ENCODE data around the gene TMEM101.
A peak's percentile ranks its signal among the peaks of the same experiment; 100 is the strongest.

TMEM101 gene

GRCh38 chr17:44008205-44008909 lies 6.4 kb downstream of the TMEM101 start:
- peaks cover 6% of the 10 kb centered on the region; the same call in 1 of the 2 replicates for H3K36me3 ChIP-seq (ENCODE audit: control insufficient read depth, low read length)
- no peak overlapping the region for H3K27ac ChIP-seq (ENCODE audit: low read depth, low read length)
- peaks cover 26% of the 10 kb centered on the region for H3K4me1 ChIP-seq (ENCODE audit: control insufficient read depth, low read length)
- no peaks in the 10 kb centered on the region for H3K9me2 ChIP-seq (replicated peaks; ENCODE audit: control insufficient read depth, low read length)
- H4K20me1 ChIP-seq (ENCODE audit: control insufficient read depth, insufficient read depth, low read depth, low read length): no peaks in the 10 kb centered on the region
- TF ChIP-seq CTCF (IDR thresholded peaks at IDR 0.05; ENCODE audit: low read depth, low read length, poor library complexity, severe bottlenecking): peak; percentile 49
- TF ChIP-seq EZH2phosphoT487 (IDR thresholded peaks at IDR 0.05; ENCODE audit: borderline replicate concordance, low read length): no peak
- peak overlapping the region; percentile 96 for H3K4me2 ChIP-seq (ENCODE audit: low read length)
- no peaks in the 10 kb centered on the region for H3F3A ChIP-seq (ENCODE audit: control insufficient read depth, insufficient read depth)
- H3K79me2 ChIP-seq (ENCODE audit: control insufficient read depth, low read length): no peaks in the 10 kb centered on the region
- peaks cover 23% of the 10 kb centered on the region for H3K27me3 ChIP-seq (ENCODE audit: control insufficient read depth, low read length)
- H3K9me3 ChIP-seq (ENCODE audit: control insufficient read depth, insufficient read depth, low read length): no peaks in the 10 kb centered on the region
- peak overlapping the region; percentile 78 for H3K4me3 ChIP-seq (ENCODE audit: low read length)

DNA sequence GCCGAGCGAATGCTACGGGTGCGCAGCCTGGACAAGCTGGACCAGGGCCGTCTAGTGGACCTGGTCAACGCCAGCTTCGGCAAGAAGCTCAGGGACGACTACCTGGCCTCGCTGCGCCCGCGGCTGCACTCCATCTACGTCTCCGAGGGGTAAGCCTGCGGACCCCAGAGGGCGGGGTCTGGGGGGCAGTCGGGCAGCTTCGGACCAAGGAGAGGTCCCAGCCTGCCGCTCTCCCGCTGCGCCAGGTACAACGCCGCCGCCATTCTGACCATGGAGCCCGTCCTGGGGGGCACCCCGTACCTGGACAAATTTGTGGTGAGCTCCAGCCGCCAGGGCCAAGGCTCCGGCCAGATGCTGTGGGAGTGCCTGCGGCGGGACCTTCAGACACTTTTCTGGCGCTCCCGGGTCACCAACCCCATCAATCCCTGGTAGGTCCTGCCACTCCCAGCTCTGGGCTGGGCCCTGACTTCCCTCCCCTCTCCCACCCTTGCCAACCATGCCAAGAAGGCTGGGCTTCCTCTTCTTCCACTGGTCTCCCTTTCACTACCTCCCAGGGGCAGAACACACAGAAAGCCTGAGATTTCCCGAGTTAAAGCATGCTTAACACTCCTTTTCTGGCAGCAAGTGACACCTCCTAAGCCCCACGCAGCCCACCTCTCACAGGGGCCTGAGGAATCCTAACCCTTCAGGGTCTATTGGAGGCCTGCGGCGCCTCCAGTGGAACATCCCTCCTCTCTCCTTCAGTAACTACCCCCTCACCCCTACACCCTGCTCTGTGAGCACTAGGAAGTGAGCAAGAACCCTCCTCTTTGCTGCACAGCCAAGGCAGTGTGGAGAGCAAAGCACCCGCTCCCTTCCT lies 7.2 kb downstream of the TMEM101 start:
- H3K79me2 ChIP-seq (ENCODE audit: control insufficient read depth, low read length): no peaks in the 10 kb centered on the region
- peak overlapping the region; percentile 78 for H3K4me3 ChIP-seq (ENCODE audit: low read length)
- H3K36me3 ChIP-seq (ENCODE audit: control insufficient read depth, low read length): peaks cover 6% of the 10 kb centered on the region; the same call in 1 of the 2 replicates
- no peaks in the 10 kb centered on the region for H3K9me3 ChIP-seq (ENCODE audit: control insufficient read depth, insufficient read depth, low read length)
- H4K20me1 ChIP-seq (ENCODE audit: control insufficient read depth, insufficient read depth, low read depth, low read length): no peaks in the 10 kb centered on the region
- no peaks in the 10 kb centered on the region for H3K9me2 ChIP-seq (replicated peaks; ENCODE audit: control insufficient read depth, low read length)
- H3K4me2 ChIP-seq (ENCODE audit: low read length): peak overlapping the region; percentile 96
- H3F3A ChIP-seq (ENCODE audit: control insufficient read depth, insufficient read depth): no peaks in the 10 kb centered on the region
- H3K27me3 ChIP-seq (ENCODE audit: control insufficient read depth, low read length): peaks cover 24% of the 10 kb centered on the region
- H3K27ac ChIP-seq (ENCODE audit: low read depth, low read length): peak overlapping the region; percentile 10; the same call in 1 of the 2 replicates
- H3K4me1 ChIP-seq (ENCODE audit: control insufficient read depth, low read length): peaks cover 26% of the 10 kb centered on the region
- TF ChIP-seq EZH2phosphoT487 (IDR thresholded peaks at IDR 0.05; ENCODE audit: borderline replicate concordance, low read length) (no peak), CTCF (IDR thresholded peaks at IDR 0.05; ENCODE audit: low read depth, low read length, poor library complexity, severe bottlenecking) (peak; percentile 15)

- peaks cover 3% of the 10 kb centered on the region; the same call in 1 of the 2 replicates for H3K36me3 ChIP-seq (ENCODE audit: control insufficient read depth, low read length)
- H4K20me1 ChIP-seq (ENCODE audit: control insufficient read depth, insufficient read depth, low read depth, low read length): no peaks in the 10 kb centered on the region
- peak overlapping the region; percentile 10; the same call in 1 of the 2 replicates for H3K27ac ChIP-seq (ENCODE audit: low read depth, low read length)
- H3F3A ChIP-seq (ENCODE audit: control insufficient read depth, insufficient read depth): no peaks in the 10 kb centered on the region
- no peaks in the 10 kb centered on the region for H3K9me2 ChIP-seq (replicated peaks; ENCODE audit: control insufficient read depth, low read length)
- H3K79me2 ChIP-seq (ENCODE audit: control insufficient read depth, low read length): no peaks in the 10 kb centered on the region
- H3K4me3 ChIP-seq (ENCODE audit: low read length): peak overlapping the region; percentile 78
- TF ChIP-seq EZH2phosphoT487 (IDR thresholded peaks at IDR 0.05; ENCODE audit: borderline replicate concordance, low read length) (no peak; the same call in 1 of the 2 replicates), CTCF (IDR thresholded peaks at IDR 0.05; ENCODE audit: low read depth, low read length, poor library complexity, severe bottlenecking) (peak; percentile 44)
- peaks cover 26% of the 10 kb centered on the region for H3K4me1 ChIP-seq (ENCODE audit: control insufficient read depth, low read length)
- H3K27me3 ChIP-seq (ENCODE audit: control insufficient read depth, low read length): peaks cover 30% of the 10 kb centered on the region
- no peaks in the 10 kb centered on the region for H3K9me3 ChIP-seq (ENCODE audit: control insufficient read depth, insufficient read depth, low read length)
- H3K4me2 ChIP-seq (ENCODE audit: low read length): peak overlapping the region; percentile 96
These were observed 8.0 kb downstream of the TMEM101 start for GRCh38 chr17:44006598-44007345.

Measured in DOHH2 (cell line).